LNCaP clone FGC (cell line): ENCODE results near the gene CLCNKB.
"Not testable (repeated sequence)": the region's sequence is repeated elsewhere in the genome, so short reads cannot be mapped to it uniquely, and the experiment has no call there.

Experiments used
- DNase-seq: peaks from one replicate; pipeline ENCODE4 v3.0.0-alpha.2; 2011; ENCODE audit warnings: low read depth
- H3K4me3 ChIP-seq: 2 replicates; pipeline ENCODE4 v1.5.1; 2011; ENCODE audit warnings: mild to moderate bottlenecking, low read depth, low read length, control low read depth
- CTCF ChIP-seq: IDR thresholded peaks from 2 replicates; pipeline ENCODE4 v1.5.1; 2012; ENCODE audit warnings: mild to moderate bottlenecking; ENCODE audit not compliant: control insufficient read depth, insufficient read depth; ENCODE audit errors: extremely low read depth

Gene CLCNKB

GRCh38 chr1:16020325-16020724, 23.3 kb upstream of the CLCNKB start:
- no peak overlapping the region for H3K4me3 ChIP-seq
- TF ChIP-seq CTCF = no peak
- no peak for DNase-seq

- H3K4me3 ChIP-seq, DNase-seq: not testable (repeated sequence)
Measured at GRCh38 chr1:16020878-16021277, 22.7 kb upstream of the CLCNKB start.

GRCh38 chr1:16021681-16022080, 21.9 kb upstream of the CLCNKB start, which contains the start of gene CLCNKA:
CLCNKA (plus strand) TSS chr1:16022036; CDS start chr1:16022620, 584 bp downstream.
- no peak for DNase-seq
- H3K4me3 ChIP-seq = no peak within 1 kb of the TSS
- TF ChIP-seq CTCF = no peak

- no peak overlapping the region for H3K4me3 ChIP-seq
- no peak for DNase-seq
- TF ChIP-seq CTCF = no peak
Measured at GRCh38 chr1:16022393-16022792, 21.2 kb upstream of the CLCNKB start.

- no peak for TF ChIP-seq CTCF
Measured at GRCh38 chr1:16023050-16023653, 20.4 kb upstream of the CLCNKB start.

GRCh38 chr1:16026302-16026701, 17.3 kb upstream of the CLCNKB start:
- not testable (repeated sequence) for H3K4me3 ChIP-seq

More at GRCh38 chr1:16023050-16023653, 20.4 kb upstream of the CLCNKB start:
- no peak overlapping the region for H3K4me3 ChIP-seq
- DNase-seq = no peak

GRCh38 chr1:16026723-16027484, 16.7 kb upstream of the CLCNKB start:
- H3K4me3 ChIP-seq = no peak overlapping the region
- DNase-seq = no peak
- no peak for TF ChIP-seq CTCF

More at GRCh38 chr1:16026302-16026701, 17.3 kb upstream of the CLCNKB start:
- DNase-seq = not testable (repeated sequence)
